Prostate gland (tissue), 2 donors: ENCODE results near the gene UBR3. TPM values are rescaled to one million over a fixed set of nuclear protein-coding genes. Genes with fewer than 3 reads are reported as not detected.

Experiments
- DNase-seq: peaks from one replicate; pipeline ENCODE4 v3.0.0-alpha.2; 2019; ENCODE audit warnings: low spot score
- H3K27ac ChIP-seq, 2 donors: fragments of 200-600 bp; sonication (generic); 2 replicates each; pipeline ENCODE4 v1.5.1; 2017 to 2019
- H3K27me3 ChIP-seq: fragments of 200-600 bp; sonication (generic); replicated peaks from 2 replicates; pipeline ENCODE4 v1.5.1; 2019; ENCODE audit not compliant: insufficient read depth
- H3K36me3 ChIP-seq, 2 donors: fragments of 200-600 bp; sonication (generic); 1 replicate in 1 of 2; 2 replicates in 1 of 2; pipeline versions ENCODE4 v1.5.1 to v1.8.1; 2017 to 2019
- H3K4me1 ChIP-seq: fragments of 200-600 bp; sonication (generic); replicated peaks from 2 replicates; pipeline ENCODE4 v1.5.1; 2019
- H3K4me3 ChIP-seq, 2 donors: fragments of 200-600 bp; sonication (generic); 2 replicates each; pipeline ENCODE4 v1.5.1; 2017 to 2019
- H3K9me3 ChIP-seq: fragments of 200-600 bp; sonication (generic); 2 replicates; pipeline ENCODE4 v1.5.1; 2017
- POLR2A ChIP-seq: fragments of 450-650 bp; IDR thresholded peaks from one replicate; pipeline ENCODE4 v1.6.1; 2016; ENCODE audit warnings: antibody characterized with exemption, mild to moderate bottlenecking
- POLR2AphosphoS5 ChIP-seq: sonication (generic); formaldehyde crosslinking; IDR thresholded peaks from one replicate; pipeline ENCODE4 v1.6.1; 2017; ENCODE audit warnings: antibody characterized with exemption
- WGBS: methylation state at CpG from one replicate; pipeline ENCODE4 v1.1.5; 2018; 5-methylcytosine and 5-hydroxymethylcytosine counted together
- intact Hi-C: fragments of 100-400 bp; cut with DNase I; formaldehyde crosslinking; loops from one replicate; pipeline ENCODE4 v1.14.2; 2022
- total RNA-seq, 2 donors: library from RNA; depleted of rRNA; stranded (reverse); fragments of >200 nt; gene quantifications; one replicate each; pipeline ENCODE4 v1.1.0, GENCODE V29; 2016
- TF ChIP-seq, protein P1 (sequence below), 4 experiments: fragments of 200-600 bp in 2 of 4; fragments of 450-650 bp in 2 of 4; sonication (generic) in 2 of 4; IDR thresholded peaks; 1 replicate in 3 of 4; 2 replicates in 1 of 4; pipeline ENCODE4 v1.5.1; 2016 to 2019; ENCODE audit warnings: antibody characterized with exemption in 4 of 4, mild to moderate bottlenecking in 2 of 4, moderate library complexity in 2 of 4

The UBR3 gene
- total RNA-seq, 2 donors from 2014 or later, result 41.1 to 89.9 TPM

DNA sequence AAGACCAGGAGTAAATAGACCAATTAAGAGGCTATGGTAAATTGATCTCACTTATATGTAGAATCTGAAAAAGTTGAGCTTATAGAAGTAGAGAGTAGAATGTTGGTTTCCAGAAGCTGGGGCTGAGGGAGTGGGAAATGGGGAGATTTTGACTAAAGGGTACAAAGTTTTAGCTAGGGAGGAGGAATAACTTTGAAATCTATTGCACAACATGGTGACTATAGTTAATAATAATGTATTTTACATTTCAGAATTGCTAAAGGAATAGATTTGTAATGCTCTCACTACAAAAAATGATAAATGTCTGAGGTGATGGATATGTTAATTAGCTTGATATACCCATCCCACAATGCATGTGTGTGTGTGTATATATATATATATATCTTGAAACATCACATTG, 82.1 kb downstream of the UBR3 start:
- intact Hi-C loops, result no loop called here

DNA sequence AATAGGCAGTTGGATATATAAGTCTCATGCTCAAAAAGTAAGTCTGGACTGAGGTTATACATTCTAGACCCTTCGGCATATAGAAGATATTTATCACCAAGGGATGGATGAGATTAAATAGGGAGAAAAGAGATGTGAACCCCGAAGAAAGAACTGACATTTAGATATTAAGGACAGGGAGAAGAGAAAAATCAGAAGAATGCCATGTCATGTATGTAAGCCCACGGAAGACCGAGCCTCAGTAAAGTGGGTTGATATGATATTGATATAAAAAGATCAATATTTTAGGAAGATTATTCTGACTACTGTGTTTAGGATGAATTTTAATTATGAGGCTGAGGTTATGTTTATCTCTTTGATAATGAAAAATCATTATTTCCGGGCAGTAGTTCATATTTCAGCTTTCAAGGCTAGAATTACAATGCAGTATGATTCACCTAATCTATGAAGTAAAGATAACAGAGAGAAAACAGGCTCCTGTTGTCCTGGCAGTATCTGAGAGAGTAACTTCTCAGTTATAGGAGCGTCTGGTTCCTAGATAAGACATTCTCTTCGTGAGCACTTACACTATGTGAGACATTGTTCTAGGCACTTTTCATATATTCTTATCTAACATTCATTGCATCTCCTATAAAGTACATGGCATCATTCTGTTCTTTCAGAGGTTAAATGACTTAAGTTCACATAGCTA, 83.0 kb downstream of the UBR3 start:
- TF ChIP-seq POLR2A (no peak), POLR2AphosphoS5 (no peak)
- TF ChIP-seq, protein P1, sequence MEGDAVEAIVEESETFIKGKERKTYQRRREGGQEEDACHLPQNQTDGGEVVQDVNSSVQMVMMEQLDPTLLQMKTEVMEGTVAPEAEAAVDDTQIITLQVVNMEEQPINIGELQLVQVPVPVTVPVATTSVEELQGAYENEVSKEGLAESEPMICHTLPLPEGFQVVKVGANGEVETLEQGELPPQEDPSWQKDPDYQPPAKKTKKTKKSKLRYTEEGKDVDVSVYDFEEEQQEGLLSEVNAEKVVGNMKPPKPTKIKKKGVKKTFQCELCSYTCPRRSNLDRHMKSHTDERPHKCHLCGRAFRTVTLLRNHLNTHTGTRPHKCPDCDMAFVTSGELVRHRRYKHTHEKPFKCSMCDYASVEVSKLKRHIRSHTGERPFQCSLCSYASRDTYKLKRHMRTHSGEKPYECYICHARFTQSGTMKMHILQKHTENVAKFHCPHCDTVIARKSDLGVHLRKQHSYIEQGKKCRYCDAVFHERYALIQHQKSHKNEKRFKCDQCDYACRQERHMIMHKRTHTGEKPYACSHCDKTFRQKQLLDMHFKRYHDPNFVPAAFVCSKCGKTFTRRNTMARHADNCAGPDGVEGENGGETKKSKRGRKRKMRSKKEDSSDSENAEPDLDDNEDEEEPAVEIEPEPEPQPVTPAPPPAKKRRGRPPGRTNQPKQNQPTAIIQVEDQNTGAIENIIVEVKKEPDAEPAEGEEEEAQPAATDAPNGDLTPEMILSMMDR (IDR thresholded peaks at IDR 0.05), result no peak
- no peak for DNase-seq
- Histone ChIP-seq H3K4me1 (no peaks in the 10 kb centered on the region), H3K27me3 (no peaks in the 10 kb centered on the region), H3K36me3 (no peaks in the 10 kb centered on the region), H3K9me3 (no peaks in the 10 kb centered on the region), H3K4me3 (no peak overlapping the region), H3K27ac (no peak overlapping the region)
- WGBS, result 70% methylated on average over 7 of the region's 7 CpGs
- intact Hi-C loops, result no loop called here

More for the DNA sequence above, 82.1 kb downstream of the UBR3 start:
- Histone ChIP-seq H3K27me3 (no peaks in the 10 kb centered on the region), H3K4me3 (no peak overlapping the region), H3K36me3 (no peaks in the 10 kb centered on the region), H3K27ac (no peak overlapping the region), H3K9me3 (no peaks in the 10 kb centered on the region), H3K4me1 (no peaks in the 10 kb centered on the region)
- TF ChIP-seq POLR2A, result no peak
- no peak for TF ChIP-seq POLR2AphosphoS5
- TF ChIP-seq, protein P1 (IDR thresholded peaks at IDR 0.05), result no peak
- no peak for DNase-seq

DNA sequence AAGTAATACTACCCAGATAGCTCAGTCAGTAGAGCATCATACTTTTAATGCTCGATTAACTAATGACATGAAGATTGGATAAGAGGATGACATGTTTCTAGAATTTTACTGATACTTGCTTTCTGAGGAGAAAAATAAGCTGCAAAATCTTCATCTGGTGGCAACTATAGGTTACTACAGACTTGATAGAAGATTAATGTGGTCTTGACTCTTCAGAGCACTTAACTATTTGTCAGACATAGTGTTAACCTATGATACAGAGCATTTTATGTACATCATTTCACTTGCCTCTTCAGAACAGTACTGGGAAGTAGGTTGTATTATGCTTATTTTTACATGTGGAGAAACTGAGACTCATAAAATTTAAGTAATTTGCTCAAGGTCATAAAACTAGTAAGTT, 83.9 kb downstream of the UBR3 start:
- Histone ChIP-seq H3K4me1 (no peaks in the 10 kb centered on the region), H3K36me3 (no peaks in the 10 kb centered on the region), H3K27ac (no peak overlapping the region), H3K4me3 (no peak overlapping the region), H3K27me3 (no peaks in the 10 kb centered on the region), H3K9me3 (no peaks in the 10 kb centered on the region)
- DNase-seq, result no peak
- WGBS, result 91% methylated on average over 1 of the region's 1 CpG
- TF ChIP-seq, protein P1 (IDR thresholded peaks at IDR 0.05), result no peak
- TF ChIP-seq POLR2A (no peak), POLR2AphosphoS5 (no peak)
- intact Hi-C loops, result no loop called here

DNA sequence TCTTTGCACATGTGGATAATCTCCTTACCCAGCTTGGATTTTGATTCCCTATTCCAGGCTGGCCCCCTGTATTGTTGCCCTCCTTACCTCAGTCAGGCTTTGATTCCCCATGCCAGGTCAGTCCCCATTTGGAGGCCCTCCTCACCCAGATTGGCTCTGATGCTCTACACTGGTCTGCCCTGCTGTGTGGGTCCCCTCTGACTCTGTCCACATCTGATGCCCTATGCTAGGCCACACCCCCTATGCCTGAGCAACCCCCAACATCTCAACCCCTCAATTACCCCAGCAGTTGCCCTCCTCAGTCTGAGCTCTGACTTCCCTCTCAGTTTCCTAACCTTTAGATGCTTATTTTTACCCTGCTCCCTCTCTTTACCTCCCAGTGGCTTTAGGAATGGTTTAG, 89.4 kb downstream of the UBR3 start:
- H3K36me3 ChIP-seq, result no peaks in the 10 kb centered on the region

DNA sequence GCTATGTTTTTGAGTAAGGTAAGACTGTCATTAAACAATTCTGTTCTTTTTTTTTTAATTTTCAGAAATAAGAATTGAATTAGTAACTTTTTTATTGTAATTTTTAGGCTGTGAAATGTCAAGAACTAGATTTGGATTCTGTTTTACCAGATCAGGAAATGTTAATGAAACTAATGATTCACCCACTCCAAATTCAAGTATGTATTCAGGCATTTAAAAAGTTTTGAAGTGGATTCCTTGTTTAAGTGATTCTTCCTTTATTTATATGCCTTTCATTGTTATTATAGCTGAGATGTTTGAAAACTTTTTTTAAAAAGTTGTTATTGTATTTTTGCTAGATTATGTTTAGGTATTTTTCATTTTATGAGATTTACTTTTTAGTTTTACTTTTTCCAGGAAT, 96.7 kb downstream of the UBR3 start:
- no peak overlapping the region for H3K27ac ChIP-seq
- TF ChIP-seq POLR2AphosphoS5 (no peak), POLR2A (no peak)
- TF ChIP-seq, protein P1 (IDR thresholded peaks at IDR 0.05), result no peak
- no peak overlapping the region for H3K4me3 ChIP-seq

More for the DNA sequence above, 89.4 kb downstream of the UBR3 start:
- H3K27ac ChIP-seq, result no peak overlapping the region
- no peaks in the 10 kb centered on the region for H3K4me1 ChIP-seq
- no peaks in the 10 kb centered on the region for H3K27me3 ChIP-seq
- TF ChIP-seq POLR2A (no peak), POLR2AphosphoS5 (no peak)
- TF ChIP-seq, protein P1 (IDR thresholded peaks at IDR 0.05), result no peak
- H3K4me3 ChIP-seq, result no peak overlapping the region
- intact Hi-C loops, result no loop called here
- H3K9me3 ChIP-seq, result no peaks in the 10 kb centered on the region
- no peak for DNase-seq

More for the DNA sequence above, 96.7 kb downstream of the UBR3 start:
- intact Hi-C loops, result no loop called here
- H3K9me3 ChIP-seq, result no peaks in the 10 kb centered on the region
- no peaks in the 10 kb centered on the region for H3K4me1 ChIP-seq
- no peaks in the 10 kb centered on the region for H3K27me3 ChIP-seq
- H3K36me3 ChIP-seq, result no peaks in the 10 kb centered on the region
- no peak for DNase-seq
